Esophagus muscularis mucosa (tissue), 4 donors: ENCODE data around the gene UBAP2L. TPM values are rescaled to one million over a fixed set of nuclear protein-coding genes. Genes with fewer than 3 reads are reported as not detected.
"Not testable (repeated sequence)": the region's sequence is repeated elsewhere in the genome, so short reads cannot be mapped to it uniquely, and the experiment has no call there.

Source experiments
- DNase-seq: peaks from one replicate; pipeline ENCODE4 v3.0.0-alpha.2; 2017; ENCODE audit errors: extremely low spot score
- H3K27ac ChIP-seq, 4 donors: fragments of 200-600 bp; sonication (generic); replicated peaks in 1 of 4; 1 replicate in 3 of 4; 2 replicates in 1 of 4; pipeline ENCODE4 v1.5.1; 2016 to 2019; ENCODE audit warnings: mild to moderate bottlenecking in 1 of 4
- H3K27me3 ChIP-seq, 4 donors: fragments of 200-600 bp; sonication (generic); one replicate each; pipeline versions ENCODE4 v1.5.1 to v1.6.0; 2016 to 2019
- H3K36me3 ChIP-seq, 4 donors: fragments of 200-600 bp; sonication (generic); one replicate each; pipeline ENCODE4 v1.5.1; 2016 to 2019
- H3K4me1 ChIP-seq, 4 donors: fragments of 200-600 bp; sonication (generic); one replicate each; pipeline ENCODE4 v1.5.1; 2016 to 2019
- H3K4me3 ChIP-seq, 4 donors: fragments of 200-600 bp; sonication (generic); 1 replicate in 2 of 4; 2 replicates in 2 of 4; pipeline ENCODE4 v1.5.1; 2016 to 2019; ENCODE audit warnings: mild to moderate bottlenecking in 4 of 4, moderate library complexity in 1 of 4
- H3K9me3 ChIP-seq, 4 donors: fragments of 200-600 bp; sonication (generic); 1 replicate in 3 of 4; 2 replicates in 1 of 4; pipeline ENCODE4 v1.5.1; 2016 to 2019
- EP300 ChIP-seq: sonication (generic); formaldehyde crosslinking; IDR thresholded peaks from one replicate; pipeline ENCODE4 v1.6.1; 2017; ENCODE audit warnings: antibody characterized with exemption
- POLR2A ChIP-seq: fragments of 450-650 bp; IDR thresholded peaks from one replicate; pipeline ENCODE4 v1.6.1; 2017; ENCODE audit warnings: antibody characterized with exemption, moderate library complexity, mild to moderate bottlenecking, low read depth
- POLR2AphosphoS5 ChIP-seq, 2 donors: sonication (generic); formaldehyde crosslinking; IDR thresholded peaks; one replicate each; pipeline ENCODE4 v1.6.1; 2017; ENCODE audit warnings: antibody characterized with exemption in 2 of 2
- WGBS: methylation state at CpG from one replicate; pipeline ENCODE4 v1.1.5; 2018; 5-methylcytosine and 5-hydroxymethylcytosine counted together
- intact Hi-C: fragments of 100-400 bp; cut with DNase I; formaldehyde crosslinking; loops from one replicate; pipeline ENCODE4 v1.15.1; 2023
- total RNA-seq, 4 donors: library from RNA; depleted of rRNA; stranded (reverse); fragments of >200 nt; gene quantifications; one replicate each; pipeline versions ENCODE4 v1.1.0 to v1.2.1, GENCODE V29; 2016
- TF ChIP-seq, protein P1 (sequence below), 3 experiments: fragments of 200-600 bp in 2 of 3; fragments of 450-650 bp in 1 of 3; sonication (generic) in 2 of 3; IDR thresholded peaks; one replicate each; pipeline ENCODE4 v1.5.1; 2017 to 2019; ENCODE audit warnings: antibody characterized with exemption in 3 of 3, mild to moderate bottlenecking in 2 of 3, moderate library complexity in 1 of 3

The UBAP2L gene
- total RNA-seq, 4 donors from 2014 or later: 53.6 to 79.7 (median 63.4) TPM

DNA sequence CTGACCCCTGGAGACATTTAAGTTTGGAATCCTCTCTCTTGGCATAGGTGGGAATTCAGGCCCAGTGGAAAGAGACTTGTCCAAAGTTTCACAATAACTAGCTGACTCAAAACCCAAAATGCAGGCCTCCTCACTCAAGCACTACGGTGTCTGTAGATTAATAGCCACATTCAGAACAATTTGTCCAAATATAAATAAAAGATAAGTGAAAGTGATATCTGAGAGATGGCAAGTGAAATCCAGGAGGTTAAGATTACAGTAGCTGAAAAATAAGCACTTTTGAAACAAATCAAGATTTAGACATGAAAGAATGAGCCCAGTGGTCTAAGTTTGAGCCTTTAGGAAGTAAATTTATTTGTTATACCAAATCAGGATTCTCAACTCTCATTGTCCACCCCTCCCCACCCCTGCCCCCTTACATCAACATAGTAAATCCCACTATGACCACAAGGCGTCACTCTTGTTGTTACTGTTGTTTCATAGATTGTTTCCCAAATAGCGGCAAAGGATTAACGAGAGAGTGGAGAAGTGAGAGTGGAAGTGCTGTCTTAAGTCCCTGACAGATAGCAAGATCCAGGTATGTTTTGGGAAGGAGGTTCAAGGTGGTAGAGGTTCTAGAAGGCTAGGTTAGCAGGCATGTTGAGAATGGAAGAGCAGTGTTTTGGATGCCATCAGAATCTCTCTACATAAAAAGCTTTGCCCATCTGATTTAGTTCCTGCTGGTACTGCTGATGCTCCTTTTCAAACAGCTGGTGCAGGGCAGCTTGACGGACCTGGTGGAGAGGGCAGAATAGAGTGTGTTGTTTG lies 21.8 kb upstream of the UBAP2L start:
- Histone ChIP-seq H3K27me3 (no peaks in the 10 kb centered on the region), H3K4me3 (peak overlapping the region in 1 of 4 donors; percentile 20), H3K9me3 (no peaks in the 10 kb centered on the region), H3K27ac (peak overlapping the region in 3 of 4 donors; percentile 9 to 14 (median 13)), H3K36me3 (no peaks in the 10 kb centered on the region), H3K4me1 (peaks cover 0 to 11% (median 10%) of the 10 kb centered on the region in 4 donors)
- WGBS: 13% methylated on average over 5 of the region's 5 CpGs
- intact Hi-C loops: loop anchor here (5.0 to 10.0 kb wide), 2 partner anchors 73 to 136 kb away; partner anchors contain the start of gene HAX1
- TF ChIP-seq EP300: no peak
- TF ChIP-seq POLR2AphosphoS5 (IDR thresholded peaks at IDR 0.05): no peak
- TF ChIP-seq, protein P1, sequence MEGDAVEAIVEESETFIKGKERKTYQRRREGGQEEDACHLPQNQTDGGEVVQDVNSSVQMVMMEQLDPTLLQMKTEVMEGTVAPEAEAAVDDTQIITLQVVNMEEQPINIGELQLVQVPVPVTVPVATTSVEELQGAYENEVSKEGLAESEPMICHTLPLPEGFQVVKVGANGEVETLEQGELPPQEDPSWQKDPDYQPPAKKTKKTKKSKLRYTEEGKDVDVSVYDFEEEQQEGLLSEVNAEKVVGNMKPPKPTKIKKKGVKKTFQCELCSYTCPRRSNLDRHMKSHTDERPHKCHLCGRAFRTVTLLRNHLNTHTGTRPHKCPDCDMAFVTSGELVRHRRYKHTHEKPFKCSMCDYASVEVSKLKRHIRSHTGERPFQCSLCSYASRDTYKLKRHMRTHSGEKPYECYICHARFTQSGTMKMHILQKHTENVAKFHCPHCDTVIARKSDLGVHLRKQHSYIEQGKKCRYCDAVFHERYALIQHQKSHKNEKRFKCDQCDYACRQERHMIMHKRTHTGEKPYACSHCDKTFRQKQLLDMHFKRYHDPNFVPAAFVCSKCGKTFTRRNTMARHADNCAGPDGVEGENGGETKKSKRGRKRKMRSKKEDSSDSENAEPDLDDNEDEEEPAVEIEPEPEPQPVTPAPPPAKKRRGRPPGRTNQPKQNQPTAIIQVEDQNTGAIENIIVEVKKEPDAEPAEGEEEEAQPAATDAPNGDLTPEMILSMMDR (IDR thresholded peaks at IDR 0.05): peak; percentile 45 to 65 (median 52)
- no peak for DNase-seq

DNA sequence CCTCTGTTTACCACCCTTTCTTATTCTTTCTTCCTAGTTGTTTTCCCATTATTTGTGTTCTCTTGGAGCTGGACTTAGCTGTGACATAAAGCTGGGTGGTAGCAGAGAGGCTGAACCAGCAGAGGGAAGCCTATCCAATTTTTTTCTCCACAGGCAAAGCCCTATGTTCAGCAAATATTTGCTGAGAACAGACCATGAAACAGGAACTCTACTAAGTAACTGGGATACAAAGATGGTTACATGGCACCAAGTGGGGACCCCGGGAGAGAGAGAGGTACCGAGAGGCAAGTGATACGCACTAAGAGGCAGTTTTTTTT lies 21.2 kb upstream of the UBAP2L start:
- H3K36me3 ChIP-seq: peaks cover 0 to under 1% (median 0%) of the 10 kb centered on the region in 4 donors
- no peak for TF ChIP-seq EP300
- no peak for TF ChIP-seq POLR2A
- TF ChIP-seq, protein P1 (IDR thresholded peaks at IDR 0.05): no peak
- H3K4me3 ChIP-seq: no peak overlapping the region
- H3K27me3 ChIP-seq: no peaks in the 10 kb centered on the region
- H3K9me3 ChIP-seq: no peaks in the 10 kb centered on the region
- WGBS: 95% methylated on average over 3 of the region's 3 CpGs
- peak overlapping the region in 3 of 4 donors; percentile 9 to 14 (median 13) for H3K27ac ChIP-seq
- H3K4me1 ChIP-seq: peaks cover 0 to 11% (median 10%) of the 10 kb centered on the region in 4 donors
- DNase-seq: no peak
- intact Hi-C loops: loop anchor here (5.0 to 10.0 kb wide), 2 partner anchors 73 to 135 kb away; partner anchors contain the start of gene HAX1

DNA sequence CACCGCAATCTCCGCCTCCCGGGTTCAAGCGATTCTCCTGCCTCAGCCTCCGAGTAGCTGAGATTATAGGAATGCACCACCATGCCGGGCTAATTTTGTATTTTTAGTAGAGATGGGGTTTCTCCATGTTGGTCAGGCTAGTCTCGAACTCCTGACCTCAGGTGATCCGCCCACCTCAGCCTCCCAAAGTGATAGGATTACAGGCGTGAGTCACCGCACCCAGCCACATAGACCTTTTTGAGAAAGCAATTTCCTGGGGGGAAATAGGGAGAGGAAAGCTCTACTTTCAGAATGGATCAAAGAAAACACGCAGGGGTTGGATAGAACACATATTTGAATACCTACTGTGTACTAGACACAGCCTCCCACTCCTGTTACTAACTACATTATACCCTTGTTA lies 15.0 kb upstream of the UBAP2L start:
- H3K9me3 ChIP-seq, H3K27ac ChIP-seq, H3K27me3 ChIP-seq, H3K4me3 ChIP-seq, H3K4me1 ChIP-seq, intact Hi-C loops, DNase-seq: not testable (repeated sequence)
- WGBS: 95% methylated on average over 11 of the region's 11 CpGs
- peaks cover 40 to 61% (median 59%) of the 10 kb centered on the region in 4 donors for H3K36me3 ChIP-seq

DNA sequence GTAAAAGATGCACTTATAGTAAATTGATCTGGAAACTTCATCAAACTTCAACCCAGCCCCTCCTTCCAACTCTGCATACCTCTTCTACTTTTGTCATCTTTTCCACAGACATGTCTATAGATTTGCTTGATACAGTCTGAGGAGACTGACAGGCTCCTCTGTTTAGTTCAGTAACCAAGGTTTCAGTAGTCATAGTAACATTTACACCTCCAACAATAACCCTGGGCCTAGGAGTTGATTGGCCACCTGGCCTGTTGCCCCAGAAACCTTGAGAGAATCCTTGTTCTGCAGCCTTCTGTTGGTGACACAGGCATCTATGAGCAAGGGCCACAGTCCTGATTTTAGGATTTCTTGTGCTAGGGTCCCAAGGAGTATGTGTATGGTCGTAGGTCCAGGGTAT lies 14.6 kb upstream of the UBAP2L start, which contains the start of gene CFAP141:
Gene CFAP141, minus strand, starts transcription at position 138 of the 400 bp plus-strand sequence. Its CDS starts 26 bp downstream, at position 112.
- Histone ChIP-seq H3K27me3 (no peaks in the 10 kb centered on the region), H3K9me3 (no peaks in the 10 kb centered on the region), H3K4me1 (no peaks in the 10 kb centered on the region), H3K36me3 (peaks cover 44 to 66% (median 63%) of the 10 kb centered on the region in 4 donors), H3K27ac (no peak within 1 kb of the TSS), H3K4me3 (no peak within 1 kb of the TSS)
- TF ChIP-seq EP300: no peak
- no peak for TF ChIP-seq POLR2A
- TF ChIP-seq POLR2AphosphoS5 (IDR thresholded peaks at IDR 0.05): no peak
- TF ChIP-seq, protein P1 (IDR thresholded peaks at IDR 0.05): no peak
- intact Hi-C loops: no loop called here
- WGBS: 90% methylated on average over 1 of the region's 1 CpG
- DNase-seq: no peak

DNA sequence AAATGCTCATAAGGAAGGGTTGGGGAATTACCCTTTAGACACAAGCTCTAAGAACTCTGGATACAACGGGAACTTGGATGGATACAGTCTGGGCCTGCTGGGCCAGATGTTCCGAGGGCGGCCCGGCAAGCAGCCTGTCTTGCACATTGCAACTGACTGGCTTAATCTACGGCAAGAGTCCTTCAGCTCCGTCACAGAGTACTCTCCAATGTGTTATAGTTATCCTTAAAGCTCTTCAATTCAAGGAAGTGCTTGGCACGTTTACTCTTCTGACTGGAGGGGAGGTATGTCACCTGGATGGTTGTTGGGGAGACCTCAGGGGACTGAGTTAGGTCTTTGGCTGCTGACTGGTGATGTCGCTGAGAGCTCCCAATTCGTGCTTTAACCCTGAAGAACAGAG lies 13.5 kb upstream of the UBAP2L start:
- no peak for DNase-seq
- peaks cover 54 to 76% (median 74%) of the 10 kb centered on the region in 4 donors for H3K36me3 ChIP-seq
- no peaks in the 10 kb centered on the region for H3K27me3 ChIP-seq
- no peaks in the 10 kb centered on the region for H3K4me1 ChIP-seq
- no peak overlapping the region for H3K4me3 ChIP-seq
- H3K27ac ChIP-seq: no peak overlapping the region
- WGBS: 71% methylated on average over 9 of the region's 9 CpGs
- TF ChIP-seq POLR2AphosphoS5 (IDR thresholded peaks at IDR 0.05): no peak
- no peak for TF ChIP-seq POLR2A
- TF ChIP-seq, protein P1 (IDR thresholded peaks at IDR 0.05): no peak
- no peak for TF ChIP-seq EP300
- intact Hi-C loops: no loop called here
- no peaks in the 10 kb centered on the region for H3K9me3 ChIP-seq
